Osteocyte (in vitro differentiated cells): ENCODE results near the gene SLC39A11. TPM values are rescaled to one million over a fixed set of nuclear protein-coding genes. Genes with fewer than 3 reads are reported as not detected.

Source experiments
- DNase-seq: peaks from one replicate; pipeline ENCODE4 v3.0.0; 2021; ENCODE audit warnings: mixed read lengths; ENCODE audit not compliant: unreplicated experiment; ENCODE audit errors: extremely low spot score
- H3K27ac Mint-ChIP-seq: one replicate; pipeline ENCODE4 v1.8.0; 2021; ENCODE audit warnings: mild to moderate bottlenecking, mixed read lengths; ENCODE audit not compliant: unreplicated experiment
- H3K27me3 Mint-ChIP-seq: one replicate; pipeline ENCODE4 v1.8.0; 2021; ENCODE audit warnings: mixed read lengths; ENCODE audit not compliant: unreplicated experiment
- H3K36me3 Mint-ChIP-seq: one replicate; pipeline ENCODE4 v1.8.0; 2021; ENCODE audit warnings: mixed read lengths; ENCODE audit not compliant: unreplicated experiment
- H3K4me1 Mint-ChIP-seq: one replicate; pipeline ENCODE4 v1.8.0; 2021; ENCODE audit warnings: mixed read lengths; ENCODE audit not compliant: unreplicated experiment
- H3K4me3 Mint-ChIP-seq: one replicate; pipeline ENCODE4 v1.8.0; 2021; ENCODE audit warnings: mild to moderate bottlenecking, moderate library complexity, mixed read lengths; ENCODE audit not compliant: unreplicated experiment
- H3K9me3 Mint-ChIP-seq: one replicate; pipeline ENCODE4 v1.8.0; 2021; ENCODE audit warnings: mixed read lengths; ENCODE audit not compliant: unreplicated experiment
- total RNA-seq: library from RNA; stranded (reverse); gene quantifications from 2 replicates; pipeline ENCODE4 v1.2.1, GENCODE V29; 2021
- TF ChIP-seq, protein P1 (sequence below): fragments of 200-600 bp; sonication (generic); IDR thresholded peaks from 2 replicates; pipeline ENCODE4 v1.5.0; 2021; ENCODE audit warnings: antibody characterized with exemption, mild to moderate bottlenecking, moderate library complexity

SLC39A11 gene
- total RNA-seq, 1 donor from 2014 or later, result 50.2 TPM

- Mint-ChIP-seq H3K4me1 (peaks cover 45% of the 10 kb centered on the region), H3K27me3 (no peaks in the 10 kb centered on the region), H3K9me3 (no peaks in the 10 kb centered on the region), H3K4me3 (no peak overlapping the region), H3K27ac (no peak overlapping the region), H3K36me3 (peaks cover 5% of the 10 kb centered on the region)
- no peak for DNase-seq
- TF ChIP-seq, protein P1, sequence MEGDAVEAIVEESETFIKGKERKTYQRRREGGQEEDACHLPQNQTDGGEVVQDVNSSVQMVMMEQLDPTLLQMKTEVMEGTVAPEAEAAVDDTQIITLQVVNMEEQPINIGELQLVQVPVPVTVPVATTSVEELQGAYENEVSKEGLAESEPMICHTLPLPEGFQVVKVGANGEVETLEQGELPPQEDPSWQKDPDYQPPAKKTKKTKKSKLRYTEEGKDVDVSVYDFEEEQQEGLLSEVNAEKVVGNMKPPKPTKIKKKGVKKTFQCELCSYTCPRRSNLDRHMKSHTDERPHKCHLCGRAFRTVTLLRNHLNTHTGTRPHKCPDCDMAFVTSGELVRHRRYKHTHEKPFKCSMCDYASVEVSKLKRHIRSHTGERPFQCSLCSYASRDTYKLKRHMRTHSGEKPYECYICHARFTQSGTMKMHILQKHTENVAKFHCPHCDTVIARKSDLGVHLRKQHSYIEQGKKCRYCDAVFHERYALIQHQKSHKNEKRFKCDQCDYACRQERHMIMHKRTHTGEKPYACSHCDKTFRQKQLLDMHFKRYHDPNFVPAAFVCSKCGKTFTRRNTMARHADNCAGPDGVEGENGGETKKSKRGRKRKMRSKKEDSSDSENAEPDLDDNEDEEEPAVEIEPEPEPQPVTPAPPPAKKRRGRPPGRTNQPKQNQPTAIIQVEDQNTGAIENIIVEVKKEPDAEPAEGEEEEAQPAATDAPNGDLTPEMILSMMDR, result no peak
These were observed 404.6 kb downstream of the SLC39A11 start for GRCh38 chr17:72687886-72688285.

- Mint-ChIP-seq H3K27me3 (no peaks in the 10 kb centered on the region), H3K9me3 (peaks cover 4% of the 10 kb centered on the region), H3K27ac (peak overlapping the region; percentile 85), H3K4me3 (no peak overlapping the region), H3K36me3 (peaks cover 2% of the 10 kb centered on the region), H3K4me1 (peaks cover 23% of the 10 kb centered on the region)
- TF ChIP-seq, protein P1, result no peak
- DNase-seq, result no peak
These were observed 408.0 kb downstream of the SLC39A11 start for GRCh38 chr17:72684405-72685020.

GRCh38 chr17:72683506-72684404 lies 408.7 kb downstream of the SLC39A11 start:
- peaks cover 2% of the 10 kb centered on the region for H3K36me3 Mint-ChIP-seq
- no peak for DNase-seq
- H3K27me3 Mint-ChIP-seq, result no peaks in the 10 kb centered on the region
- H3K9me3 Mint-ChIP-seq, result peaks cover 6% of the 10 kb centered on the region
- TF ChIP-seq, protein P1, result no peak
- H3K4me1 Mint-ChIP-seq, result peaks cover 25% of the 10 kb centered on the region
- H3K27ac Mint-ChIP-seq, result peak overlapping the region; percentile 85
- no peak overlapping the region for H3K4me3 Mint-ChIP-seq

GRCh38 chr17:72682605-72683004 lies 409.9 kb downstream of the SLC39A11 start:
- Mint-ChIP-seq H3K27me3 (no peaks in the 10 kb centered on the region), H3K4me3 (no peak overlapping the region), H3K27ac (no peak overlapping the region), H3K36me3 (peaks cover 2% of the 10 kb centered on the region), H3K4me1 (peaks cover 36% of the 10 kb centered on the region), H3K9me3 (peaks cover 9% of the 10 kb centered on the region)
- no peak for DNase-seq
- TF ChIP-seq, protein P1, result no peak

GRCh38 chr17:72681844-72682243 lies 410.6 kb downstream of the SLC39A11 start:
- Mint-ChIP-seq H3K9me3 (peaks cover 9% of the 10 kb centered on the region), H3K27ac (no peak overlapping the region), H3K4me1 (peaks cover 44% of the 10 kb centered on the region), H3K27me3 (no peaks in the 10 kb centered on the region), H3K36me3 (peaks cover 2% of the 10 kb centered on the region), H3K4me3 (no peak overlapping the region)
- TF ChIP-seq, protein P1, result no peak
- DNase-seq, result no peak
